Osteoblast (primary cell): ENCODE results near the gene SLC50A1. TPM values are rescaled to one million over a fixed set of nuclear protein-coding genes. Genes with fewer than 3 reads are reported as not detected.

Experiments used
- DNase-seq: peaks from one replicate; pipeline ENCODE4 v3.0.0; 2011; ENCODE audit warnings: low spot score, mixed read lengths; ENCODE audit not compliant: insufficient read length; ENCODE audit errors: missing footprints
- H2AFZ ChIP-seq: 2 replicates; pipeline ENCODE4 v1.6.0; 2011; ENCODE audit warnings: mild to moderate bottlenecking, low read length
- H3K27ac ChIP-seq: 2 replicates; pipeline ENCODE4 v1.5.1; 2011; ENCODE audit warnings: mild to moderate bottlenecking, low read depth, low read length, moderate library complexity
- H3K27me3 ChIP-seq: 2 replicates; pipeline ENCODE4 v1.6.0; 2012; ENCODE audit warnings: mild to moderate bottlenecking, control low read depth, inconsistent platforms, low read length, moderate library complexity; ENCODE audit not compliant: insufficient read depth
- H3K36me3 ChIP-seq: 2 replicates; pipeline ENCODE4 v1.5.1; 2011; ENCODE audit warnings: mild to moderate bottlenecking, low read length, control low read depth, moderate library complexity; ENCODE audit not compliant: insufficient read depth
- H3K4me1 ChIP-seq: 2 replicates; pipeline ENCODE4 v1.5.1; 2011; ENCODE audit warnings: mild to moderate bottlenecking, low read length, control low read depth, moderate library complexity; ENCODE audit not compliant: insufficient read depth
- H3K4me2 ChIP-seq: 2 replicates; pipeline ENCODE4 v1.6.0; 2011; ENCODE audit warnings: mild to moderate bottlenecking, low read length; ENCODE audit not compliant: insufficient read depth
- H3K4me3 ChIP-seq: fragments of 200-600 bp; sonication (generic); 3 replicates; pipeline ENCODE4 v1.5.1; 2012; ENCODE audit warnings: mild to moderate bottlenecking, low read length, inconsistent platforms; ENCODE audit not compliant: insufficient read depth
- H3K79me2 ChIP-seq: 2 replicates; pipeline ENCODE4 v1.6.0; 2012; ENCODE audit warnings: mild to moderate bottlenecking, low read length, control low read depth, inconsistent platforms; ENCODE audit not compliant: insufficient read depth
- H3K9me3 ChIP-seq: 2 replicates; pipeline ENCODE4 v1.5.1; 2011; ENCODE audit warnings: low read depth, low read length, control low read depth
- H4K20me1 ChIP-seq: 2 replicates; pipeline ENCODE4 v1.6.0; 2012; ENCODE audit warnings: mild to moderate bottlenecking, low read length, control low read depth; ENCODE audit not compliant: insufficient read depth
- CTCF ChIP-seq: IDR thresholded peaks from 2 replicates; pipeline ENCODE4 v1.5.1; 2011; ENCODE audit warnings: mild to moderate bottlenecking, low read depth, low read length, moderate library complexity; ENCODE audit errors: extremely low read depth
- total RNA-seq: library from RNA; depleted of rRNA; stranded (reverse); fragments of >200 nt; gene quantifications from 2 replicates; pipeline ENCODE4 v1.2.3, GENCODE V29; 2012

The SLC50A1 gene
- total RNA-seq, result 34.5 and 38.0 TPM in 2 replicates

GRCh38 chr1:155135415-155136028 lies at the start of gene SLC50A1:
Gene SLC50A1 (plus strand): TSS chr1:155135852. CDS start chr1:155135912, 60 bp downstream.
- Histone ChIP-seq H3K4me1 (peaks cover 22% of the 10 kb centered on the region), H3K4me2 (peak within 1 kb of the TSS; percentile 84), H3K9me3 (no peaks in the 10 kb centered on the region), H2AFZ (peak within 1 kb of the TSS; percentile 83), H3K27ac (peak within 1 kb of the TSS; percentile 97), H3K4me3 (peak within 1 kb of the TSS; percentile 77), H3K27me3 (peaks cover 3% of the 10 kb centered on the region), H3K36me3 (peaks cover 9% of the 10 kb centered on the region), H4K20me1 (no peaks in the 10 kb centered on the region), H3K79me2 (peaks cover 34% of the 10 kb centered on the region)
- no peak for TF ChIP-seq CTCF
- peak; percentile 98 for DNase-seq

- peak; percentile 75 for TF ChIP-seq CTCF
- Histone ChIP-seq H3K4me1 (peaks cover 7% of the 10 kb centered on the region), H3K9me3 (no peaks in the 10 kb centered on the region), H3K4me2 (peak overlapping the region; percentile 91), H4K20me1 (peaks cover under 1% of the 10 kb centered on the region), H3K4me3 (no peak overlapping the region), H3K27me3 (peaks cover 27% of the 10 kb centered on the region), H3K27ac (no peak overlapping the region), H2AFZ (no peak overlapping the region), H3K36me3 (no peaks in the 10 kb centered on the region), H3K79me2 (no peaks in the 10 kb centered on the region)
- peak; percentile 97 for DNase-seq
These were observed 49.4 kb upstream of the SLC50A1 start for GRCh38 chr1:155086128-155086741.

DNA sequence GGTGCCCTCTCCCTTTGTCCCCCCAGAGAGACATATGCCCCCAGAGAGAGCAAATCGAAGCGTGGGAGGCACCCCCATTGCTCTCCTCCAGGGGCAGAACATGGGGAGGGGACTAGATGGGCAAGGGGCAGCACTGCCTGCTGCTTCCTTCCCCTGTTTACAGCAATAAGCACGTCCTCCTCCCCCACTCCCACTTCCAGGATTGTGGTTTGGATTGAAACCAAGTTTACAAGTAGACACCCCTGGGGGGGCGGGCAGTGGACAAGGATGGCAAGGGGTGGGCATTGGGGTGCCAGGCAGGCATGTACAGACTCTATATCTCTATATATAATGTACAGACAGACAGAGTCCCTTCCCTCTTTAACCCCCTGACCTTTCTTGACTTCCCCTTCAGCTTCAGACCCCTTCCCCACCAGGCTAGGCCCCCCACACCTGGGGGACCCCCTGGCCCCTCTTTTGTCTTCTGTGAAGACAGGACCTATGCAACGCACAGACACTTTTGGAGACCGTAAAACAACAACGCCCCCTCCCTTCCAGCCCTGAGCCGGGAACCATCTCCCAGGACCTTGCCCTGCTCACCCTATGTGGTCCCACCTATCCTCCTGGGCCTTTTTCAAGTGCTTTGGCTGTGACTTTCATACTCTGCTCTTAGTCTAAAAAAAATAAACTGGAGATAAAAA lies 48.7 kb upstream of the SLC50A1 start:
- no peaks in the 10 kb centered on the region for H3K9me3 ChIP-seq
- H4K20me1 ChIP-seq, result no peaks in the 10 kb centered on the region
- H3K27me3 ChIP-seq, result peaks cover 20% of the 10 kb centered on the region
- no peaks in the 10 kb centered on the region for H3K36me3 ChIP-seq
- peaks cover 8% of the 10 kb centered on the region for H3K4me1 ChIP-seq
- H2AFZ ChIP-seq, result no peak overlapping the region
- no peak overlapping the region for H3K27ac ChIP-seq
- DNase-seq, result no peak
- no peak for TF ChIP-seq CTCF
- H3K4me2 ChIP-seq, result no peak overlapping the region
- no peak overlapping the region for H3K4me3 ChIP-seq
- no peaks in the 10 kb centered on the region for H3K79me2 ChIP-seq
